Colon (tissue), 2 donors: Measurements from ENCODE around the gene NME4.
"Not testable (repeated sequence)": the region's sequence is repeated elsewhere in the genome, so short reads cannot be mapped to it uniquely, and the experiment has no call there.

Experiments used
- FAIRE-seq: peaks from 2 replicates; lab custom pipeline; 2012; peaks lifted over from hg19 to GRCh38; lab: Jason Lieb, UNC
- donor health status: control.
- donor health status: control.

Gene NME4

DNA sequence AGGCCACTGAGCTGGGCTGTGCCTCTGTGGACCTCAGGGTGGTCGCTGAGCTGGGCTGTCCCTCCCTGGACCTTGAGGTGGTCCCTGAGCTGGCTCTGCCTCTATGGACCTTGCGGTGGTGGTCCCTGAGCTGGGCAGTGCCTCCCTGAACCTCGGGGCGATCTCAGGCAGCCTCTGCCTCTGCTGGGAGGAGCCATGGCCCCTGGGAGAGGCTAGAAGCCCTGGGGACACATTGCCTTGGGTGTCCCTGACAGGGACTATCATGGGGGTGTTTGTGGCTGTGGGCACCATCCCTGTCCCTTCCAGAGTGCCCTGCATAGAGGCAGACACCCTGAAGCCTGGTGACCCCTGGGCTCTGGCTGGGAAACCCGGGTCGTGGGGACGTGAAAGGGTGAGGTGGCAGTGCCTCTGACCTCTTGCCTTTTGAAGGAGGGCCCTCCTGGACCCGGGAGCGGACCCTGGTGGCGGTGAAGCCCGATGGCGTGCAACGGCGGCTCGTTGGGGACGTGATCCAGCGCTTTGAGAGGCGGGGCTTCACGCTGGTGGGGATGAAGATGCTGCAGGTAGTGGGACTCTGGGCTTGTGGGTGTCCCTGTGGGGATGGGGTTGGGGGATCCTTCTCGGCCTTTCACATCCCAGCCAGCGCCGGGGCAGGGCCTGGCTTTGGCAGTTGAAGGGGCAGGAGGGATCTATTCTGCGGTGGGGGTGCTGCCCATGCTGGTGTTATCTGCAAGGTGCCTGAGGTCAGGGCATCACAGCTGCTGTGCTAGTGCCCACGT is 1.8 kb downstream of the NME4 start:
- no peak for FAIRE-seq

DNA sequence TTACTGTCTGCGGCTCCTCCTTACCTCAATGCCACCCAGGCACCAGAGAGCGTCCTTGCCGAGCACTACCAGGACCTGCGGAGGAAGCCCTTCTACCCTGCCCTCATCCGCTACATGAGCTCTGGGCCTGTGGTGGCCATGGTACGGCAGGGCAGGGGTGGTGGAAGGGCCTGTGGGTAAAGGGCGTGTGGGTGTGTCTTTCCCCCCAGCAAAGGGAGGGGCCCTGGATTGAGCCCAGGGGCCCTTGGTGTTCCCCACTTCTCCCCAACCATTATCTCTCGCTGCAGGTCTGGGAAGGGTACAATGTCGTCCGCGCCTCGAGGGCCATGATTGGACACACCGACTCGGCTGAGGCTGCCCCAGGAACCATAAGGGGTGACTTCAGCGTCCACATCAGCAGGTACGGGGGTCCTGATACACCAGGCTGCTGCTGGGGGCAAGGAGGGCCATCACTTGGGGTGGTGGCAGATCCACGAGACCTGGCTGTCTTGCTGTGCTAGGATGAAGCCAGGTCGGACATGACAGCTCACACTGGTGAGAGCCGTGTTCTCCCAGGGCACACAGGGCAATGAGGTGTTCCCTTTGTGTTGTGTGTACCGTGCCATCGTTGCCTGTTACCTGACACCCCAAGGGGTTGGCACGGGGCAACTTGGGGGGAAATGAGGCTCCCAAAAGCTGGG is 2.5 kb downstream of the NME4 start:
- no peak for FAIRE-seq

DNA sequence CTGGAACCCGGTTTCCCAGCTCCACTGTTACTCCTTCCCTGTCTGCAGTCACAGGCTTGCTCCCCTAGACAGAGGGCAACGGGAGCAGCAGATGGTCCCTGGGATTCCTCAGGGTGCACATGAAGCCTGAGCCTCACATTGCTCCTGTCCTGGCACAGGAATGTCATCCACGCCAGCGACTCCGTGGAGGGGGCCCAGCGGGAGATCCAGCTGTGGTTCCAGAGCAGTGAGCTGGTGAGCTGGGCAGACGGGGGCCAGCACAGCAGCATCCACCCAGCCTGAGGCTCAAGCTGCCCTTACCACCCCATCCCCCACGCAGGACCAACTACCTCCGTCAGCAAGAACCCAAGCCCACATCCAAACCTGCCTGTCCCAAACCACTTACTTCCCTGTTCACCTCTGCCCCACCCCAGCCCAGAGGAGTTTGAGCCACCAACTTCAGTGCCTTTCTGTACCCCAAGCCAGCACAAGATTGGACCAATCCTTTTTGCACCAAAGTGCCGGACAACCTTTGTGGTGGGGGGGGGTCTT is 3.1 kb downstream of the NME4 start:
- FAIRE-seq: no peak

DNA sequence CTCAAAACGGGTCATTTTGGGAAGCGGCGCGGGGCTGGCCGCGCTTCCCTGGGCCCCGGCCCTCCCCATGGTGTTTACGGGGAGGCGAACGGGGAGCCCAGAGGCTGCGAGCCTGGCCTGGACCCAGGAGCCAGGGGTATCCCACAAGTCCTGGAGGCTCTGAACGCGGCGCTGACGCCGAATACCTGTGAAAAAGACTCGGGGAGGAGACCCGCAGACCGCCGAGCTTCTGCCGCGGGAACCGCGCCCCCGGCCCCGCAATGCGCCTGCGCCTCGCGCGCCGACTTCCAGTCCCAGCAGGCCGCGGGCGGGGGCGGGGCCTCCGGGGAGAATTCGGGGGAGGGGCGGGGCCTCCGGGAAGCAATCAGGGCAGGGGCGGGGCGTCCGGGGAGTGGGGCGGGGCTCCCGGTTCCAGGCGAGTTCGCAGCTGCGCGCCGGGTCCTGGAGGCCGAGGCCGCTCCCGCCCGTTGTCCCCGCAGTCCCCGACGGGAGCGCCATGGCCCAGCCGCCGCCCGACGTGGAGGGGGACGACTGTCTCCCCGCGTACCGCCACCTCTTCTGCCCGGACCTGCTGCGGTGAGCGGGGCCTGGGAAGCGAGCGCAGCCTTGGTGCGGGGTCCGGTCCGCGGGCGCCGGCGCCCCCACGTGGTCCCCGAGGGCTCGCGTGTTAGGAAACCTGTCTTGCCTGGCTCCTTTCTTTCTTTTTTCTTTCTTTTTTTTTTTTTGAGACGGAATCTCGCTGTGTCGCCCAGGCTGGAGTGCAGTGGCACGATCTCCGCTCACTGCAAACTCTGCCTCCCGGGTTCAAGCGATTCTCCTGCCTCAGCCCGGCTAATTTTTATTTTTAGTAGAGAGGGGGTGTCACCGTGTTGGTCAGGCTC is 4.7 kb downstream of the NME4 start, which contains the start of gene DECR2:
DECR2 (plus strand) TSS at position 418 of the 881 bp plus-strand sequence; CDS start at position 497, 79 bp downstream.
- no peak for FAIRE-seq

DNA sequence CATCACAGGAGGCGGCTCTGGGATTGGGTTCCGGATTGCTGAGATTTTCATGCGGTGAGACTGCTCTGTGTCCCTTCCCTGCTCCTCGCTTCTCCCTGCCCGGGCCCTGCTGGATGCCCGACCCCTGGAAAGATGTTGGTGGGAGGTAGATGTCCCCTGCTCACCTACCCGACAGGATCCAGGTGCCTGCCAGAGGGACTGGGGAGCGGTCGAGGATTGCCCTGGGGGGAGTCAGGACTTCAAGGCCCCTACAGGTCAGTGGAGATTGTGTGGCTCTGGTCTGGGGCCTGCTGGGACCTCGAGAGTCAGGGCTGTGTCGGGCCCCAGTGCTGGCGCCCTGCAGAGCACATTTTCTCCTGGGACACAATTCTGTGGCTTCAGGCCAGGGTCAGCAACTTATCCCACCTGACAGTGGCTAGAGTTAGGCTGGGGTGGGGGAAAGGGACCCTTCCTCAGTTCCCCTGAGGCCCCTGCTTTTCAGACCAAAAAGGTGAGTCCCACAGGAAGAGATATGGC is 8.0 kb downstream of the NME4 start:
- no peak for FAIRE-seq

DNA sequence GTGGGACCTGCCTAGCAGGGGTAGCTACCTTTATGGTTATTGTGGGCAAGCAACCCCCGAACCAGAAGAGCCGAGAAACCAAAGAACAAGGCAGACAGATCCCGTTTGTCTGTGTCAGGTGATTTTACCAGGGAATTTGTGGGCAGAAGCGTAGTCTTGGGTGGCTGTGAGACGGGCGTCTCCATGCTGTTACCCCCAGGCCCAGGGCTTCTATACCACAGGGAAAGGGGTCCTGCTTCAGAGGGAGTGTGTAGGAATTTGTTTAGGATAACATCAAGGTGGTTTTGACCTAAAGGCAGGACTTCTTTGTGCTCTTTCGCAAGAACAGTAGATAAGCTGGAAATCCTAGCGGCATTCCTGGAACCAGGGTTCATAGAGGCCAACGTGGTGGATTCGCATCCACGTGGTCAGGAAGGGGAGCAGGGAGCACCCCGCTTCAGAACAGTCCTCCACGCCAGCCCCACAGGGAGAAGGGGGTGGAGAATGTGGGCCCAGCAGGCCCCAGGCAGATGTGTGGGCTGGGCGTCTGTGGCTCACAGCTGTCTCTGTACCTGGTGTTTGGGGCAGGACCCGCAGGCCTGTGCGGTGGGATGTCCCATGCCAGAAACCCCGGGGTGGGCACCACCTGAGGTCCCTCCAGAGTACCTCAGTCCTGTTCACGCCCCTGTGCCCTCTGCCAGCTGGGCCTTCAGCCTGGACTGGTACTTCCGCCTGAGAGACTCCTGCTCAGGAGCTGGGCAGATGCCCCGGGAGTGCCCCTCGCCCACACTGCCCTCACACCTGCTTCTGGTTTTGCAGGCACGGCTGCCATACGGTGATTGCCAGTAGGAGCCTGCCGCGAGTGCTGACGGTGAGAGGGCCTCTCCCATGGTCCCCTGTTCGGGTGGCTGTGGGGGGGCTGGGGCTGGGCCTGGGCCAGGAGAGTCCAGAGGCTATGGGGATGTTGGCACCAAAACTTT is 8.8 kb downstream of the NME4 start:
- no peak for FAIRE-seq

DNA sequence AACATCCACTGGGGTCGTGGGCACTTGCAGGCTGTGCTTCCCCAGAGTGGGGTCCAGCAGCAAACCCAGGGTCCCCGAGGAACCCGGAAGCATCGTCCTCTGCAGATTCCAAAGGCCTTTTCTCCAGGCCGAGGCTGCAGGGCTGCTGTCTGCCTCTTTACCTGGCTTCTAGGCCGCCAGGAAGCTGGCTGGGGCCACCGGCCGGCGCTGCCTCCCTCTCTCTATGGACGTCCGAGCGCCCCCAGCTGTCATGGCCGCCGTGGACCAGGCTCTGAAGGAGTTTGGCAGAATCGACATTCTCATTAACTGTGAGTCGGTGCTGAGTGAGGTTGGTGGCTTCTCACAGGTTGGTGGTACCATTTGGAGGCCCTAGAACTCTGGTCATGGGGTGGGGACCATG is 10.3 kb downstream of the NME4 start:
- FAIRE-seq: no peak

DNA sequence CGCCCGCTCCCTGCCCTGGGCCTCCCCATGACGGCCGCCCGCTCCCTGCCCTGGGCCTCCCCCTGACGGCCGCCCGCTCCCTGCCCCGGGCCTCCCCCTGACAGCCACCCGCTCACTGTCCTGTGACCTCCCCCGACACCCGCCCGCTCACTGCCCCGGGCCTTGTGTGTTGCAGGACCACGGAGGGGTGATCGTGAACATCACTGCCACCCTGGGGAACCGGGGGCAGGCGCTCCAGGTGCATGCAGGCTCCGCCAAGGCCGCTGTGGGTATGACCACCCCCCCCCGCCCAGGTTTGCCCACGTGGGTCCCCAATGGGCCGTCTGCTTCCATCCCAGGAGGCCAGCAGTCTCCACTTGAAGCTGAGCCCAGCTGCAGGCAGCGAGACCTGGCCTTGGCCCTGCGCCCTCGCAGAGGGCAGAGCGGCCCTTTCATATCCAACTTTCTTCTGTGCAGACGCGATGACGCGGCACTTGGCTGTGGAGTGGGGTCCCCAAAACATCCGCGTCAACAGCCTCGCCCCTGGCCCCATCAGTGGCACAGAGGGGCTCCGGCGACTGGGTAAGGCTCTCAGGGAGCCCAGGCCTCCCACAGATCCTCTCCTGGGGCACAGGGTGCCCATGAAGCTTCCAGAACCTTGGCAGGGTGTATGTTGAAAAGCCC is 13.6 kb downstream of the NME4 start:
- FAIRE-seq: no peak

DNA sequence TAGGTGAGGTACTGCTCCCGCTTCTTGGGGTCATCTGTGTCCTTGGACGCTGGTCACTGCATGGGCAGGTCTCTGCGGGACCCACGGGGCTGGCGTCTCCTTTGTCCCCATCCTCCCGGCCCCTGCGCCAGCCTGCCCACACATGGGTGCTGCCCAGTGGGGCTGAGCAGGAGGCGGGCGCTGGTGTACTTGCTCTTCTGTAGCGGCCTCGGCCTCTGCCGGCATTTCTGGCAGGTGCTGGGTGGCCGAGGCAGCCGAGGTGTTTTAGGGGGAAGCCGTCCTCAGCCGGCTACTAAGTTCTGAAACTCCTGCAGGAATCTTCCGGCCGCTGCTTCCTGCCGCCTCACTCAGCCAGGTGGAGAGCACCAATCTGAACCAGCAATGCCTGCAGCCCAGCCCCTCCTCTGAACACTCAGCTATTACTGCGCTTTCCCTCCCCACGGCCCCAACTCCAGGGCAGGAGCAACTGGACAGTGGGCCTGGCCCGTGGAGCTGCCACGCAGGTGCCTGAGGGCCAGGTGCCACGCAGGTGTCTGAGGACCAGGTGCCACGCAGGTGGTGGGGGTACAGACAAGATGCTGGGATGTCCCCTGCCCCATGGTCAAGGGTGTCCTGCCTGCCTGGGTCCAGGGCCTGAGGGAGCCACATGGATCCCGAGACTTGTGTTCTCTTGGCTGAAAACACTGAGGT is 14.7 kb downstream of the NME4 start:
- FAIRE-seq: no peak

DNA sequence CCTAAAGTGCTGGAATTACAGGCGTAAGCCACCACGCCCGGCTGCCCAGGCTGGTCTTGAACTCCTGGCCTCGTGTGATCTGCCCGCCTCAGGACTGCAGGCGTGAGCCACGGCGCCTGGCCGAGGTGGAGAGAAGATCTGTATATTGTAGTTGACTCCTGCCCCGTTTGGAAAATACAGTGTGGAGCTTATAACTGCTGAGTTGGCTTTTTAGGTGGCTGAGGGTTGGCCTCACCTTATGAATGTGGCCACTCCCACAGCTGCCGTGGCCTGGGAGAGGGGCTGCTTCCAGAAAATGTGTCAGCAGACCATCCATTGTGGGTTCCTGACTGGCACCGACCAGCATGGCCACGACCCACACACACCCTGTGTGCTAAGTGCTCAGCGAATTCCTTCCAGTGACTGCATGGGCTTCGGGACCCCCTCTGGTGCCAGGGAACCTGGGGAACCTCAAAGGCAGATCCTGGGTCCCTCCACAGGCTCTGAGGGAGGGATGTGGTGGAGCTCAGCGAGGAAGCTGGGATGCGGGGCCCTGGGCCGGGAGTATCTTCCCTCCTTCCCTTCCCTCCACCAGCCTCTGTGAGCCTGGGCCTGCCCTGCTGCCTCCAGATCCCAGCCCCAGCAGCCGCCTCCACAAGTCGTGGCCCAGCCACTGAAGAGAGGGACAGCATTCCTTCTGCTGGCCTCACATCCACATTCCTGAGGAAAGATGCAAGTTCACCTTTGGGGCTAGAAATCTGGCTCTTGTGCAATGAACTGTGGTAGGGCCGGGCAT is 17.6 kb downstream of the NME4 start:
- no peak for FAIRE-seq

DNA sequence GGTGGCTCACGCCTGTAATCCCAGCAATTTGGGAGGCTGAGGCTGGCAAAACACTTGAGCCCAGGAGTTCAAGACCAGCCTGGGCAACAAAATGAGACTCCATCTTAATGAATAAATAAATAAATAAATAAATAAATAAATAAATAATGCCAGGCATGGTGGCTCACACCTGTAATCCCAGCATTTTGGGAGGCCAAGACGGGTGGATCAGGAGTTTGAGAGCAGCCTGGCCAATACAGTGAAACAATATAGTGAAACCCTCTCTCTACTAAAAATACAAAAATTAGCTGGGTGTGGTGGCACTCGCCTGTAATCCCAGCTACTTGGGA is 18.1 kb downstream of the NME4 start:
- FAIRE-seq: not testable (repeated sequence)

DNA sequence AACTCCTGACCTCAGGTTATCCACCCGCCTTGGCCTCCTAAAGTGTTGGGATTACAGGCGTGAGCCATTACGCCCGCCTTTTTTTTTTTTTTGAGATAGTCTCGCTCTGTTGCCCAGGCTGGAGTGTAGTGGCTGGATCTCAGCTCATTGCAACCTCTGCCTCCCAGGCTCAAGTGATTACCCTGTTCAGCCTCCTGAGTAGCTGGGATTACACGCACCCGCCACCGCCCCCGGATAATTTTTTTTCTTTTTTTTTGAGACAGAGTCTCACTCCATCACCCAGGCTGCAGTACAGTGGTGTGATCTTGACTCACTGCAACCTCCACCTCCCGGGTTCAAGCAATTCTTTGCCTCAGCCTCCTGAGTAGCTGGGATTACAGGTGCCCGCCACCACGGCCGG is 25.2 kb downstream of the NME4 start:
- not testable (repeated sequence) for FAIRE-seq

DNA sequence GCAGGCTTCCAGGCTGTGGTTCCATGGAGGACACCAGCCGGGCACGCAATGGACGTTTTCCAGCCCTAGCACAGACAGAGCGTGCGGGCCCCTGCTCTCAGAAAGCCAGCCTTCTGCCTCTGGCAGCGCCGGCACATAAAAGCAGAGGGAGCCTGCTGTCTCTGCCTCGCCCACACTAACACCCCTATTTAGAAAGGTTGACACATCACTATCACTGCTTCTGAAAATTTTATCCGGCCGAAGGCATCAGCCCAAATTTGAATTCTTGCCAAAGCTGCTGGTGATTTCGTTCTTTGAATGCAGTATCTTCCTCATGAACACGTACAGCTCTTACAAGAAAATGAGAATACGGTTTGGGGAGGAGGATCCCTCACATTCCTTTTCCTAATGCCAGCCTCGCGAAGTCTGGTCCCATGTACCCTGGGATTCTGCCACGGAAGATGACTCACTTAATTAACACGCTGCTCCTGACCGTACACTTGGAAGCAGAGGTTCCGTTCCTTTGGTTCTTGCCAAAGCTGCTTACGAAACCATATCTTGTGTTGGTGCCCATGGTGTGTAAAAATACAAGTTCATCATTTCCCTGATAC is 27.1 kb downstream of the NME4 start:
- FAIRE-seq: no peak

DNA sequence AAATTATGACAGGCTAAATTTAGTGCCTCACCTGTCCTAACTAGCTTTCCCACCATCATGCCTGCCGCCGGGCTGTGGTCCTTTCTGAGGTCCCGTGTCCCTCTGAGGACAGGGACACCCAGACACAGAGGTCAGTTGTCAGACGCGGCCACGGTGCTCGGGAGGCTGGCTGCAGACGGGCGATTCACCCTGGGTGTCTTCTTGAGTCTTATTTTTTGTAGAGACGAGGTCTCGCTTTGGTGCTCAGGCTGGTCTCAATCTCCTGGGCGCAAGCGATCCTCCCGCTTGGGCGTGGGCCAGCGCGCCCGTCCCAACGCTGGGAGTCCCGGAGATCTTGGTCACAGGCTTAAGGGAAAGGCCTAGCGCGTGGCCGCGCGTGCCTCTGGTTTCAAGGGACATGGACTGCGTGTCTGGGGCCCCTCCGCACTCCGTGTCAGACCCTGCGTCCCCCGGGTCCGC is 27.7 kb downstream of the NME4 start:
- FAIRE-seq: no peak

DNA sequence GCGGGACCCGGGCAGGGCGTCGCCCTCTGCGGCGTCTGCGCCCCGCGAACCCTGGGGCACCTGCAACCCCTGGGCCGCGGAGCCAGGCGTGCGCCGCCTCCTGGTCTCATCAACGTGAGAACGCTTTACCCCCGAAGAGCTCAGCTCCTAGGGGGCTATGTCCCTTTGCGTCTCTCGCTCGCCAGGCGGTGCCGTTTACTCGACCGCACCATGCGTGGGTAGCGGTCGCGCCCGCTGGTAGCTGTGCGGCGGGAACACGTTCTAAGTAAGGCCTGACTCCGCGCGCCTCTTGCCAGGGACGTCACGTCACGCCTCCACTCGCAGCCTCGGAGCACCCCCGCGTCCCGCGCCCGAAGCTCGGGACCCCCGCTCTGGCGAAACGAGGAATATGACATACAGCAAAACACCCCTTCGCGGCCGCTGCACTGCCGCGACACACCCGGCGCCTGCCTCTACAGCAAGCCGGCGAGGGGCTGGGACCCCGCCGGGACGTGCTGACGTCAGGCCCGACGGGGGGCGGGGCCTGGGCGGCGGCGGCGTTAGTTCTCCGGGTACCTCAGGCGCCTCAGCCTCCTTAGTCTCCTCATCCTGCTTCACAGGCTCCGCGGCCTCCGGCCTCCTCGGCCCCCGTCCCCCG is 28.2 kb downstream of the NME4 start, which contains the start of gene RAB11FIP3:
RAB11FIP3 (plus strand) TSS at position 568 of the 637 bp plus-strand sequence. CDS start 358 bp downstream, outside the sequence.
- FAIRE-seq: no peak

DNA sequence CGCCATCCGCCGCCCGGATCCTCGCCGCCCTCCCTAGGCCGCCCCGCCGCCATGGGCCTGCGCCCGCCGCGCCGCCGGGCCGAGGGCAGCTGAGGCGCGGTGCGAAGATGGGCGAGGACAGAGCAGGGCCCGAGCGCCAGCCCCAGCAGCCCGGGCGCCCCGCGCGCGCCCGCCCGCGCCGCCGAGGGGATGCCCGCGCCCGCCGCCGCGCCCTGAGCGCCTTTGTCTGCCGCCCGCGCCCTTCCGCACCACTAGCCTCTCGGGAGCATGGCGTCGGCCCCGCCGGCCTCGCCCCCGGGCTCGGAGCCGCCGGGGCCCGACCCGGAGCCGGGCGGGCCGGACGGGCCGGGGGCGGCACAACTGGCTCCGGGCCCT is 28.7 kb downstream of the NME4 start:
- FAIRE-seq: no peak

DNA sequence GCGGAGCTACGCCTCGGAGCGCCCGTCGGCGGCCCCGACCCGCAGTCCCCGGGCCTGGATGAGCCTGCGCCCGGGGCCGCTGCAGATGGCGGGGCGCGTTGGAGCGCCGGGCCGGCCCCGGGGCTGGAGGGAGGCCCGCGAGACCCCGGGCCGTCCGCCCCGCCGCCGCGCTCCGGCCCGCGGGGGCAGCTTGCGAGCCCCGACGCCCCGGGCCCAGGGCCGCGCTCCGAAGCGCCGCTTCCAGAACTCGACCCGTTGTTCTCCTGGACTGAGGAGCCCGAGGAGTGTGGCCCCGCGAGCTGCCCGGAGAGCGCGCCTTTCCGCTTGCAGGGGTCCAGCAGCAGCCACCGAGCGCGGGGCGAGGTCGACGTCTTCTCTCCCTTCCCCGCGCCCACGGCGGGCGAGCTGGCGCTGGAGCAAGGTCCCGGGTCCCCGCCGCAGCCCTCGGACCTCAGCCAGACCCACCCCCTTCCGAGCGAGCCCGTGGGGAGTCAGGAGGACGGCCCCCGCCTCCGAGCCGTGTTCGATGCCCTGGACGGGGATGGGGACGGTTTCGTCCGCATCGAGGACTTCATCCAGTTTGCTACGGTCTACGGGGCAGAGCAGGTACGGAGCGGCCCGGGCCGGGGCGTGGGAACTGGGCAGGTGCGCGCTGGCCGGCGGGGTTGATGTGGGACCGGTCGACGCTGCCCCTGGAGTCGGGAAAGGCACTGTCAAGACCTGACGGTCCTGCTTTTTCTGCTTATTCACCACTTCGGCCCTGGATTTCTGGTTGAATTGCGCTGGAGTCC is 29.3 kb downstream of the NME4 start:
- FAIRE-seq: no peak
